Colonic mucosa (tissue), 4 donors: ENCODE data around the gene ZNF770. TPM values are rescaled to one million over a fixed set of nuclear protein-coding genes. Genes with fewer than 3 reads are reported as not detected.
"Not testable (repeated sequence)": the region's sequence is repeated elsewhere in the genome, so short reads cannot be mapped to it uniquely, and the experiment has no call there.

Source experiments
- DNase-seq: peaks from one replicate; pipeline ENCODE4 v3.0.0-alpha.2; 2020
- H3K27ac ChIP-seq: fragments of 200-600 bp; one replicate; pipeline ENCODE4 v1.8.0; 2021
- H3K27me3 ChIP-seq: fragments of 200-600 bp; one replicate; pipeline ENCODE4 v1.8.0; 2021
- H3K36me3 ChIP-seq: fragments of 200-600 bp; one replicate; pipeline ENCODE4 v1.8.0; 2021
- H3K4me1 ChIP-seq: fragments of 200-600 bp; one replicate; pipeline ENCODE4 v1.8.0; 2021; ENCODE audit warnings: mild to moderate bottlenecking
- H3K4me3 ChIP-seq: fragments of 200-600 bp; one replicate; pipeline ENCODE4 v1.8.0; 2021
- H3K9ac ChIP-seq, 2 donors: one replicate each; pipeline ENCODE4 v1.7.0; 2013; ENCODE audit warnings: control low read depth in 2 of 2, low read depth in 2 of 2, low read length in 2 of 2
- H3K9me3 ChIP-seq: fragments of 200-600 bp; one replicate; pipeline ENCODE4 v1.8.0; 2021
- CTCF ChIP-seq: fragments of 200-600 bp; IDR thresholded peaks from one replicate; pipeline ENCODE4 v1.8.0; 2022; ENCODE audit warnings: antibody characterized with exemption, mild to moderate bottlenecking
- intact Hi-C: fragments of 100-400 bp; cut with DNase I; formaldehyde crosslinking; loops from one replicate; pipeline ENCODE4 v1.14.1; 2022
- total RNA-seq, 2 donors: library from RNA; stranded (reverse); fragmentation: NEBNext Ultra II Directional in 1 of 2; extraction: Animal tissue kit (Norgen Biotek cat#: 25700) in 1 of 2; gene quantifications; one replicate each; pipeline ENCODE4 v1.2.1, GENCODE V29; 2021
- donor health status: healthy.
- donor health status: DM: no; HTN: no; CAD: no.
- donor health status: DM: no; HTN: no; CAD: no.

ZNF770 gene
- total RNA-seq, 2 donors from 2014 or later: 29.1 to 31.9 TPM

- Histone ChIP-seq H3K36me3 (no peaks in the 10 kb centered on the region), H3K9ac (no peak overlapping the region), H3K4me1 (no peaks in the 10 kb centered on the region), H3K4me3 (no peak overlapping the region), H3K27ac (no peak overlapping the region), H3K9me3 (no peaks in the 10 kb centered on the region), H3K27me3 (no peaks in the 10 kb centered on the region)
- no peak for TF ChIP-seq CTCF
- no peak for DNase-seq
- intact Hi-C loops: no loop called here
Observed at GRCh38 chr15:34976073-34976472, 12.0 kb downstream of the ZNF770 start.

GRCh38 chr15:34973512-34973911 lies 14.6 kb downstream of the ZNF770 start:
- Histone ChIP-seq H3K27ac (no peak overlapping the region), H3K27me3 (no peaks in the 10 kb centered on the region), H3K36me3 (no peaks in the 10 kb centered on the region), H3K4me3 (no peak overlapping the region), H3K9me3 (no peaks in the 10 kb centered on the region), H3K9ac (no peak overlapping the region), H3K4me1 (no peaks in the 10 kb centered on the region)
- no peak for DNase-seq
- no peak for TF ChIP-seq CTCF
- intact Hi-C loops: no loop called here

- H3K36me3 ChIP-seq, intact Hi-C loops, H3K27me3 ChIP-seq, H3K9me3 ChIP-seq, H3K4me1 ChIP-seq, H3K27ac ChIP-seq, DNase-seq: not testable (repeated sequence)
- H3K9ac ChIP-seq: peak overlapping the region in 1 of 2 donors; percentile 26
- peak overlapping the region; percentile 91 for H3K4me3 ChIP-seq
Observed at GRCh38 chr15:34970098-34970643, 17.9 kb downstream of the ZNF770 start.

GRCh38 chr15:34969340-34970097 lies 18.6 kb downstream of the ZNF770 start, which contains the start of gene AQR:
Gene AQR, minus strand, starts transcription at chr15:34969742. Its CDS starts 129 bp downstream, at chr15:34969613.
- Histone ChIP-seq H3K9ac (peak within 1 kb of the TSS; percentile 79), H3K27me3 (no peaks in the 10 kb centered on the region)
- TF ChIP-seq CTCF: peak; percentile 76

GRCh38 chr15:34964277-34964676 lies 23.8 kb downstream of the ZNF770 start:
- Histone ChIP-seq H3K9me3 (no peaks in the 10 kb centered on the region), H3K4me3 (no peak overlapping the region), H3K27me3 (no peaks in the 10 kb centered on the region), H3K36me3 (no peaks in the 10 kb centered on the region), H3K27ac (no peak overlapping the region), H3K4me1 (no peaks in the 10 kb centered on the region), H3K9ac (no peak overlapping the region)
- TF ChIP-seq CTCF: no peak
- intact Hi-C loops: no loop called here
- no peak for DNase-seq

More at GRCh38 chr15:34969340-34970097, 18.6 kb downstream of the ZNF770 start, which contains the start of gene AQR:
- H3K4me3 ChIP-seq: peak within 1 kb of the TSS; percentile 91
- H3K4me1 ChIP-seq: no peaks in the 10 kb centered on the region
- intact Hi-C loops: no loop called here
- H3K27ac ChIP-seq: peak within 1 kb of the TSS; percentile 70
- no peaks in the 10 kb centered on the region for H3K36me3 ChIP-seq
- peak; percentile 96 for DNase-seq
- no peaks in the 10 kb centered on the region for H3K9me3 ChIP-seq

- no peak for TF ChIP-seq CTCF
- H3K4me3 ChIP-seq: no peak overlapping the region
- DNase-seq: no peak
- intact Hi-C loops: no loop called here
- H3K36me3 ChIP-seq: peaks cover 5% of the 10 kb centered on the region
- no peak overlapping the region for H3K27ac ChIP-seq
- H3K27me3 ChIP-seq: no peaks in the 10 kb centered on the region
- H3K9me3 ChIP-seq: no peaks in the 10 kb centered on the region
- no peak overlapping the region for H3K9ac ChIP-seq
- no peaks in the 10 kb centered on the region for H3K4me1 ChIP-seq
Observed at GRCh38 chr15:34953851-34954250, 34.2 kb downstream of the ZNF770 start.
